ENCODE measurements around the gene GRIP2. TPM values are rescaled to one million over a fixed set of nuclear protein-coding genes. Genes with fewer than 3 reads are reported as not detected.

The GRIP2 gene
- total RNA-seq, result 2.3 TPM

DNA sequence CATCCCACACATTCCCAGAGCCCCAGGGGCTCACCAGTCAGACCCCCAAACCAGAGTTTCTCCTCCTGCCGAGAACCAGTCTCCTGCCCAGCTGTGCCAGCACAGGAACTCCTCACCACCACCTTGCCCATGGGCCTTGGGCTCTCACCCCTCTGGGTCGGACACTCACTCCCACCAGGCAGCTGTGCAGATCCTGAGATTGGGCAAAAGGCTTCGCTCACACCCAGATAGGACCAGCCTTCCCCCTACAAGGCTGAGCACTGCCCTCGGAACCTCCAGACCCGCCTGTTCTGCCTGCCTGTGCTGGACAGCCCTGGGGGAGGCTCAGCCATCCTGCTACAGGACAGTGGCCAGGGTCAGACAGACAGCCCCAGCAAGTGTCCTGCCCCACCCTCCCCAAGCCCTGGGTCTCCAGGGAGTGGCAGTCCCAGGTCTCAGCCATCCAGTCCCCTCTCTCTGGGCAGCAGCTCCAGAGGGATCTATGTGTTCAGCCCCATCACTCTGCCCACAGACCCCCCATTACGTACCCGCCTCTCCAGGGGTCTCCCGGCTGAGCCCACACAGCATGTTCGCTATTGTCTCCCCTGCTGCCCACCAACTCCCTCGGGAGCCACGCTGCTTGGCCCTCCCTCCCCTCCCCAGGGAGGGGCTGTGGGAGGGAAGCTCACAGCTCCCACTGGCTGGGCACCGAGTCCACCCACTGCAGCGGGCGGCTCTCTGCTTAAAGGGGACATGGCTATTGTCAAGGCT is at the start of gene GRIP2:
TSS of gene GRIP2 (minus strand) at position 601 of the 750 bp plus-strand sequence. CDS start at position 567, 34 bp downstream.
- DNase-seq (ENCODE audit: low spot score), result no peak
- peak; percentile 23 for ATAC-seq
- intact Hi-C loops (cut with DNase I), result no loop called here

DNA sequence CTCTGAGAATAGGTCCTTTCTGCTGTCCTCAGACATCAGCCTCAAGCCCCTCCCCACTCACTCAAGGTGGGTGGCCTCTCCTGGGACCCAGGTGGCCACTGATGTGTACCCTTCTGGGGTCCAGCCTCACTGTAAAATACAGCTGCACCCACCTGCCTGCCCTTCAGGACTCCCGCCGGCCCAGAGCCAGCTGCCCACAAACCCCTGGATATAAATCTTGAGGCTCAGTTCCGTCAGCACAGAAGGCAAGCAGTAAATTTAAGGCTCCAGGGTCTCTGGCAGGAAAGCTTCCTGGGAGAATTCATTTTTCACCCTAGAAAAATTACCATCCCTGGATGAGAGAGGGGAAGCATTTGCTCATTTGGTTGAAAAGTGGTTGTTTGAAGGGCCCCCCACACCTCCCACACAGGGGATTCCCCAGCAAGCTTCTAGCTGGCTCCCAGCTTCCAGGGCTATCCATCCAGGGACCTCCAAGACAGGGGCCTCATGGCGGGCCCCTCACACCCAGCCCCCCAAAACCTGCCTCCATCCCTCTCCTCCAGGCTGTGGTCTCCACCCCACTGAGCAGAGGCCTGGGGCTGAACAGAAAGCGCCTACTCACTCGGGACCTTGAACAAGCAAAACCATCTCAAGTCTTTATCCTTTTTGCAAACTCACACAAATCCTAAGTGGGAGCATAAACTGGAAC is 48.4 kb upstream of the GRIP2 start:
- intact Hi-C loops (cut with DNase I), result no loop called here
- no peak for ATAC-seq
- no peak for DNase-seq (ENCODE audit: low spot score)

DNA sequence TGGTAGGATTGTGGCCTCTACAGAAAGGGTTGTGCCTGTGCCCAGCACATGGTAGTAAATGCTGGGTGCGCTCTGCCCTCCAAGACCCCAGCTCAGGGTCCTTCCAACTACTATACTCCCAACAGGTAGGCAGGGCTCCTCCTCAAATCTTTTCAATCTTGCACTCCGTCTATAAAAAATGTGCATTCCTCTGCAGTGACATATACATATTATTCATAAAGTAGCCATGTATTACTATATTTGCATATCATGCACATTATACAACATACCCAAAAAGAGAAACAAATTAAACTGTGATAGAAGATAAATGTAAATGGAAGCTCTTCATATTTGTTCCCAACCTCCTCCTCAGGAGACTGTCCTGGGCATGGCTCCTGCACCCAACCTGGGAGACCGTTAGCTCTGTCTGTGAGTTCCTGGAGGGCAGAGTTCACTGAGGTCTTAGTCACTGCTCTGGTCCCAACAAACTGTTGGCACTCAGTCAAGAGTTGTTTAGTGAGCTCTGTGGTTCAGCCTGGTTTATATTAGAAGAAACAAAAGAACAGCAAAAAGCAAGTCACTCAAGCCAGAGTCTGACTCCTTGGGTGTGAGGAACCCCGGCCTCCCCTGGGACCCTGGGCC is 47.7 kb upstream of the GRIP2 start:
- intact Hi-C loops (cut with DNase I), result no loop called here
- ATAC-seq, result no peak
- no peak for DNase-seq (ENCODE audit: low spot score)

DNA sequence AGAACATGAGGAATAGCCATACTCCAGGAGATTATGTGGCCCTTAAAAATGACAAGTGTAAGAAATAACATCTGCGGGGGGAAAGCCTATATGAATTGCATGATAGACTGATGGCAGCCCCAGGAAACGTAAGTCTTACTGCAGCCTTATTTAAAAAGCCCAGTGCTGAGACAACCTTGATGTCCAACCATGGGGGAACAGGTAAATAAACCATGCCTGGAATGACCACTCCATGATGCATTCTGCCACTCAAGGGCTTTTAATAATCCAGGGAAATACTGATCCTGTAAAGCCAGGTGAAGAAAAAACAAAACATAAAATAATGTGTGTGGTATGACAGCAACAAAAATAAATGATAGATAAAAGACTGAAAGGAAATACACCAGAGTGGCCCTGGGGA is 46.5 kb upstream of the GRIP2 start:
- no peak for ATAC-seq
- intact Hi-C loops (cut with DNase I), result no loop called here

DNA sequence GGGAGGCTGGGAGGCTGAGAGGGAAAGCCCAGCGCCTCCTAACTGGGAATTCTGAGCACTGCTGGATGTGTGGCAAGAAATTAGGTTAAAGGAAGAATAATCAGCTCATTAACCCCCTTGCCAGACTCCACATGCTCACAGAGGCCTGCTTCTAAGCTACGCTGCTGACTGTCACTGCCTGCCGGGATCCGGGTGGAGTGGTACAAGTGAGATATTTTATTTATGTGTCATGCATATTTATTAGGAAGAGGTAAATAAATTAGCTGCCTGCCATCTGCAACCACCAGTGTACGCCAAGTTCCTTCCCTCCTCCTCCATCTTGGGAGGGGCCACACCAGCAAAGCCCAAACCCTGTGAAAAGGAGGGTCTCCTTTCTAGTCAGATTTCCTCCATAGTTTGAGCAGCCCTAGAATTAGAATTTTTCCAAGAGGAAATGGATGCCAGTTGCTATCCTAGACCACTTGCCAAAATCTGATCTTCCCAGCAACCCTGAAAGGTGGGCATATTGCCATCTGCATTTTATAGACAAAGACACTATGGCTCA is 43.5 kb upstream of the GRIP2 start:
- ATAC-seq, result no peak
- no peak for DNase-seq (ENCODE audit: low spot score)
- intact Hi-C loops (cut with DNase I), result no loop called here

More for the DNA sequence above, 46.5 kb upstream of the GRIP2 start:
- DNase-seq (ENCODE audit: low spot score), result no peak

DNA sequence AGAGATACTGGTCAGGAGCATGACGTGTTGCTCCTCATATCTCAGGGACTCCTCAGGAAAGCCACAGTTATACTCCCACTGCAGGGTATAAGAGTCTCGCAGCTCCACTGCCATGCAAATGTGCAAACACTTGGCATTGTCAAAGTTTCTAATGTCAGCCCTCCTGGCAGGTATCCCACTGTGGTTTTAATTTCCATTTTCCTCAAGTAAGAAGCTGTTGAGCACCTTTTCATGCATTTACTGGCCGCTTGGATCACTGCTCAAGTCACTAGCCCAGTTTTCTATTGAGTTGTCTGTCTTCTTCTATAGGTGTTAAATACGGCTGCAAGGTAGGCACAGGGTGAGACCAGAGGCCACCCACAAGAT is 41.9 kb upstream of the GRIP2 start:
- no peak for DNase-seq (ENCODE audit: low spot score)
- no peak for ATAC-seq
- intact Hi-C loops (cut with DNase I), result no loop called here

DNA sequence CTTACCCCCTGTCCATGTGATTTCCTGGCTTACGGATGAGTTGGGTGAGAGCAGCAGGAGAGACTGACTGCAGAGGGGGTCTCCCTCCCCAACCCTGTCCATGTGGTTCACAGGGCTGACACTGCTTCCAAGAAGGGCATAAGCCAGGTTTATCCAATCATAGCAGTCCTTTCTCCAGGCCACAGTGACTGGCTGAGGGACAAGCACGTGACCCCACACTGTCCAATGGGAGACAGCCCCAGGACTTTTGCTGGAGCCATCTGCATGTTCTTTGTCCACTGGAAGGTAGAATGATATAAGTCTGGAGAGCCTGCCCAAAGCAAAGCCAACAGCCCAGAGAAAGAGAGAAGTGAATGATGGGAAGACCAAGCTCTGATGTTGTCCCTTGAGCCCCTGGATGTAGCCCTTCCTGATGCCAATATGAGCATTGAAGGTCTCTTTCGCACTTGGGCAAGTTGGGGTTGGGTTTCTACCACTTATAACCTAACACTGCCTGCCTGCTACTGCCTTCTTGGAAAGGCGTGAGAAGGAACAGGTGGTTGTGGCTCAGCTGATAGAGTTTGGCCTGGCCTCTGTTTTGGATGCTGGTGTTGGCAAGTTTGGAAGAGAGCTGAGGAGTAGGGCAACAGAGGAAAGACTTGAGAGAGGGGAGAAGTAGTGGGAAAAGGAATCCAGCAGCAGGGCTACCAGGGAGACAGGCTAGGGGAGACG is 41.3 kb upstream of the GRIP2 start:
- ATAC-seq, result no peak
- intact Hi-C loops (cut with DNase I), result no loop called here
- no peak for DNase-seq (ENCODE audit: low spot score)

DNA sequence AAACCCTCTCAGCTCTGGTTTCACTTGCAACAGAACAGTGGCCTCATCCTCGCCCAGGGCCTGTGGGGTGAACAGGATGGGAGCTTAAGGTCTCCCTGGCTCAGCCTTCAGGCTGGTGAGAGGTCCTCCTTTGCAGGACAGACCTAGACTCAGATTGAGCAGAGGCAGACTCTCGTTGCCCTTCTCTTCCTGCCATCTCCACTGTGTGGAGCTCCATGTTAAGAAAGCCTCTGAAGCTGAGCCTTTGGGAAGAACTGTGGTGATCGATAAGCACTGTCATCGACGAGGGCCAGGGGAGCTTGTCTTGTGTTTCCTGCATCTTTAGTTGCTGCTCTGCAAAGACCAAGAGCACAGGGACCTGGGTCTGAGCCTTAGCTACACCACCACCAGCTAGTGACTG is 37.8 kb upstream of the GRIP2 start:
- ATAC-seq (no peak), DNase-seq (ENCODE audit: low spot score) (no peak)
- intact Hi-C loops (cut with DNase I), result no loop called here

DNA sequence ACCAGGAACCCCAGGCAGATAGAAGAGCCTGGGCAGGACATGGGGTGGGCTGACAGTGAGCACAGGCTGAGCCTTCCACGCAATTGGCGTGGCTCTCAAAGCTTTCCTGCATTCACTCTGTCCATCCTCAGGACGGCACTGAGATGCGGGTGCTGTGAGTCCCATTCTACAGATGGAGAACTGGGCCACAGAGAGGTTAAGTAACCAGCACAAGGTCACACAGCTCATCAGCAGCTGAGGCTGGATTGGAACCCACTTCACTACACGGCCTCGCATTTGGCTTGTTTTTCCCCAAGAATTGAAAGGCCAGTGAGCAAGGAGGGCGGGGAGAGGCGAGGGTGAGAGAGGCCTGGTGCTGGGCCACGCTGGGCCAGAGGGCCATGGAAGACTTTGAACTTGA is 36.0 kb upstream of the GRIP2 start:
- intact Hi-C loops (cut with DNase I), result no loop called here

DNA sequence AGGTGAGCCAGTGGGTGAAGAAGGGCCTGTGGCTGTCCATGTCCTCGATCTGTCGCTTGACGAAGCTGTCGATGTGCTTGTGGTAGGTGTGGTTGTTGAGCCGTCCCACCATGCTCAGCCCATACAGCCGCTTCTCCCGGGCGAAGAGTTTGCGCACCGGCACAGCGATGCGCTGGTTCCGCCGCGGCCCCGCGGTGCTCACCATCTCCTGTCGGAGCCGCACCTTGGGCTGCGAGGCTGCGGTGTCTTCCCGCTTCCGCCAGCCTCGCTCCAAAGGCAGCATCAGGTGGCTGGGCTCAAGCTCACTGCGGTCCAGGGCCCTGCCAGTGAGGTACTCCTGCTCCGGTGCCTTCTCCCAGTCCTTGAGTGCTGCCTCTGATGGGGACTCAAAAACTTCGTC is 34.0 kb upstream of the GRIP2 start:
- no peak for DNase-seq (ENCODE audit: low spot score)
- ATAC-seq, result no peak
- intact Hi-C loops (cut with DNase I), result no loop called here

More for the DNA sequence above, 36.0 kb upstream of the GRIP2 start:
- DNase-seq (ENCODE audit: low spot score), result no peak
- ATAC-seq, result no peak

DNA sequence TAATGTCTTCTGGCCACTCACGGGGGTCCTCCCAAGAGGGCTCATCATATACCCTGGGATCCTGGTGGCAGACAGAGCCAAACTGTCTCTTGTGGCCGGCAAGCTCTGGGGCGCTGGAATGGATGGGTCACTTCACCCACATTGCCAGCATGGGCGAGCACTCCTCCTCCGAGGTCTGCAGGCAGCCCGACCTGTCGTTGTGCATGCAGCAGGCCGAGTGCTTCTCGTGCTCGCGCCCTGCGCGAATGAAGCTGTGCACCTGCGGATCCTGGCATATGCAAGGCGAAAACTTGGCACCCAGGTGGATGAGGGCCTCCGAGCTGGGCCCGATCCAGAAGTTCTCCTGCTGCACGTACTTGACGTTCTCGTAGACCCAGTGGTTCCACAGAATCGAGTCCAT is 33.6 kb upstream of the GRIP2 start:
- DNase-seq (ENCODE audit: low spot score) (no peak), ATAC-seq (no peak)
- intact Hi-C loops (cut with DNase I), result no loop called here

DNA sequence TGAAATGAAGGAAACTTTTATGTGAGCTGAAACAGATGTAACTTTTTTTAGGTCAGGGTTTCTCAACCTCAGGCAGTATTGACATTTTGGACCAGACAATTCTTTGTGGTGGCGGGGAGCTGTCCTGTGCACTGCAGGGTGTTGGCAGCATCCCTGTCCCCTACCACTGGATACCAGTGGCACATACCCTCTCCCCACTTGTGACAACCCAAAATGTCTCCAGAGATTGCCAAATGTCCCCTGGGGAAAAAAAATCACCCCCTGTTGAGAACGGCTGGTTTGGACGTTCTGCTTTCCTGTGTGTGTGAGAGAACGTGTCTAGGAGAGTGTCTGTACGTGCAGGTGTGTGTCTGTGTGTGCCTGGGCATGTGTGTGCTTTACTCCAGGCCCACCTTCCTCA is 30.7 kb upstream of the GRIP2 start:
- intact Hi-C loops (cut with DNase I), result no loop called here
- no peak for ATAC-seq

DNA sequence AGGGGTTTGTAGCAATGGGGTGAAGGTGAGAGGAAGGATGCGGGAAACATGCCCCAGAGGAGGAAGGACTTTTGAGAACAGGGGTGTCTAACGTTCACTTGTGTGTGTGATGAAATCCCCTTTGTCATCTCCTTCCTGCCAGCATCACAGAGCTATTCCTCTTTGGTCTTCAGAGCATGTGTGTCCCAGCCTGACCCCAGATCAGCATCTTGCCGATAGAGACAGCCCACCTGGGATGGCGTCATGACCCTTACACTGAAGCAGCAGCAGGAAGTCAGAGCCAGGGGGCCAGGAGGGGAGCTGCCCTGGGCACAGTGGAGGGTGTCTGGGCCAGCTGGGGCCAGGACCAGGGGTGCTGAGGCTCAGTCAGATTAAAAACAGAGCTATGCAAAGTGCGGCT is 29.9 kb upstream of the GRIP2 start:
- intact Hi-C loops (cut with DNase I), result no loop called here
- DNase-seq (ENCODE audit: low spot score), result no peak
- no peak for ATAC-seq

More for the DNA sequence above, 30.7 kb upstream of the GRIP2 start:
- DNase-seq (ENCODE audit: low spot score), result no peak

DNA sequence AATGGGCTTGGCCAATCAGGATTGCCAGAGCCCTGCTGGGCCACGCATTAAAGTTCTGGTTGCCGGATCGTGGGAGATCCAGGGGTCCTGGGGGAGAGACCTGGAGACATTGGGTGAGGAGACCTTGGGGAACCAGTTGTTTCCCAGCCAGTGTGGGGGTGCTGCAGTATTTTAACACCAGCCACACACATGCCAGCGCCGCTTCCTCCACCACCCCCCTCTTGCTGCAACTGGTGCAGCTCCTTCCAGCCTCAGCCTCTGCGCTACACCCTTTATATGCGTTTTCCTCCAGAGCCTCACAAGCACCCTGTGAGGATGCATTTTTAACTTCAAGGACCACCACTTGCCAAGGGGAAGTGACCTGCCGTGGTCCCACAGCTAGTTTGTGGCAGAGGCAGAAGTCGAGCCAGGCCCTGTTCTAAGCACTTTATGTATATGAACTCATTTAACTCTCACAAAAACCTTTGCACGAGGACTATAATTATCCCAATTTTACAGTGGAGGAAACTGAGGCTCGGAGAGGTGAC is 29.4 kb upstream of the GRIP2 start:
- intact Hi-C loops (cut with DNase I), result no loop called here
- no peak for DNase-seq (ENCODE audit: low spot score)
- no peak for ATAC-seq

DNA sequence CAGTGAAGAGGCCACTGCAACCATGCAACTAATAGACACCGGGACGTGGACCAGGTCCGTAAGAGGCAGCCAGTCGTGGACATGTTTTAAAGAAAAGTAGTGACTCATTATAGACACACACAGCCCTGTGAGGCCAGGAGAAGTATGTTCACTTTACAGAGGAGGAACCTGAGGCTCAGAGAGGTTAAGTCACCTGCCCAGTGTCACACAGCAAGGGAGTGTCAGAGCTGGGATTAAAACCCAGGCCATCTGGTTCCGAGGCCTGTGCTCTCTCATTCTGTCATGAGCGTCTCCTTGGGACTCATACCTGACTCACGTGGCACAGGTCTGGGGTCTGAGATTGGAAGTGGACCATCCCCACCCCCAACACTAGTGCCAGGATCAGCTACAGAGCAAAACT is 28.1 kb upstream of the GRIP2 start:
- intact Hi-C loops (cut with DNase I), result no loop called here
- DNase-seq (ENCODE audit: low spot score), result no peak
- ATAC-seq, result no peak

DNA sequence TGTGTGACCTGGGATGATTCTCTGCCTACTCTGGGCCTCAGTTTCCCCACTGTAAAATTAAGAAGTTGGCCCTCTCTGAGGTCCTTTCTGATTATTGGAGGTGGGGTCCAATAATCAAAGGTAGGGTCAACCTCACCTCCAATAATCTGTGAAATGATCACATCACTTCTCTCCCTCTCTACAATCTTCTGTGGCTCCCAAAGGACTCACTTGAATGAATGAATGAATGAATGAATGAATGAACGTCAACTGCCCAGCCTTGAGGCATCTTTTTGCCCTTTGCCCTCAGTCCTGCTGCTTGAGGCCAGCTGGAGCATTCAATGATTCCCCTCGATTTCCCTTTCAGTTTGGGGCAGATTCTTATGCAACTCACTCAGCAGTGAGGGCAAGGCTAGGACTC is 26.7 kb upstream of the GRIP2 start:
- ATAC-seq, result no peak
- intact Hi-C loops (cut with DNase I), result no loop called here
- DNase-seq (ENCODE audit: low spot score), result no peak

DNA sequence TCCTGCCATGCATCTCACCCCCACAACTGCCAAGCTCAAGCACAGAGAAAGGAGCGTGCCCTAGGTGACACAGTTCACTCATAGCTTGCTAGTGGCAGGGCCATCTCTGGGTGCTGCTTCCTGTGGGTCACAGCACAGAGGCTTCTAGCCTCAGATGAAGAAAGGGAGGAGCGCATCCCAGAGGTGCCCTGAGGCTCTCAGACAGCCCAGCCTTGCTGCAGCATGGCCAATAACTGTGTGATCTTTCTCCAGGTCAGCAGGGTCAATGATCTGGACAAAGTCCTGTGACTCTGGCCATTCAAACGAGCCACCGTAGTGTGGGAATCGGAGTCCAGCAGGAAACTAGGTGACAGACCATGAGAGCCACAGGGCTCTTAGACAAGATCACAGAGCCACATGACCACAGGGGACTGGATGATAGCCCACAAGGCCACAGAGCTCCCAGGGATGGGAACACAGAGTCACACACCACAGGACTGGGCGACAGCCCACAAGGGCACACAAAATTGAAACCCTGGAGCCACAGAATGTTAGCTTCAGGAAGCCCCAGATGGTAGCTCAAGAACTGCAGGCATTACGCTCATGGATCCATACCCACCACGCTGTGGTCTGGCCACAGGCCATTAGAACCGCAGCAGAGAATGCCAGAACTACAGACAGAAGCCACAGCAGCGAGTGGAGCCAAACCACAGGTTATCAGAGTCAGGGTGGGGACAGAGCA is 25.9 kb upstream of the GRIP2 start:
- ATAC-seq (no peak), DNase-seq (ENCODE audit: low spot score) (no peak)
- intact Hi-C loops (cut with DNase I), result no loop called here

DNA sequence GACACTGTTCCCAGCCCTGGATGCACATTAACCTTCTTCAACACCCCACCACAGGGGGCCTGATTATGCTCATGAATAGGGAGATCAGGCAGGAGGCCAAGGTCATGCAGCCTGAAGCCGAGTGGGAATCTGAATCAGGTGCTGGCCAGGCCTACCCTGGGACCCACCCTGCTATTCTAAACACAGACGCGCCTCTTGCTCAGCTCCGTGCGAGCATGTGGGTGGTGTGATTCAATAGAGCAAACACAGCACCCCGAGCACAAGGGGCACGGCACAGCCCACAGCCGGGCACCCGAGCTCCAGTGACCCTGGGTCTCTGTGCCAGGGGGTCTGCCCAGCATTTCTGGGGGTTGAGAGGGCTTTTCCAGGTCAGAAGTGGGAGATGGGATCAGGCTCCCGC is 24.6 kb upstream of the GRIP2 start:
- DNase-seq (ENCODE audit: low spot score) (no peak), ATAC-seq (no peak)
- intact Hi-C loops (cut with DNase I), result no loop called here
